Fibroblast of lung (primary cell): ENCODE results near the gene WNT3A.

Experiments used
- EZH2 ChIP-seq: IDR thresholded peaks from 2 replicates; pipeline ENCODE4 v1.5.1; 2012; ENCODE audit warnings: low read length, control low read depth, mild to moderate bottlenecking; ENCODE audit errors: missing control alignments
- TF ChIP-seq, protein P1 (sequence below), 2 donors: IDR thresholded peaks in 1 of 2; conservative IDR thresholded peaks in 1 of 2; 1 replicate in 1 of 2; 2 replicates in 1 of 2; pipeline ENCODE4 v1.5.1; 2011 to 2012; ENCODE audit warnings: low read length in 2 of 2, control low read depth in 1 of 2, inconsistent platforms in 1 of 2, low read depth in 1 of 2, mild to moderate bottlenecking in 1 of 2

DNA sequence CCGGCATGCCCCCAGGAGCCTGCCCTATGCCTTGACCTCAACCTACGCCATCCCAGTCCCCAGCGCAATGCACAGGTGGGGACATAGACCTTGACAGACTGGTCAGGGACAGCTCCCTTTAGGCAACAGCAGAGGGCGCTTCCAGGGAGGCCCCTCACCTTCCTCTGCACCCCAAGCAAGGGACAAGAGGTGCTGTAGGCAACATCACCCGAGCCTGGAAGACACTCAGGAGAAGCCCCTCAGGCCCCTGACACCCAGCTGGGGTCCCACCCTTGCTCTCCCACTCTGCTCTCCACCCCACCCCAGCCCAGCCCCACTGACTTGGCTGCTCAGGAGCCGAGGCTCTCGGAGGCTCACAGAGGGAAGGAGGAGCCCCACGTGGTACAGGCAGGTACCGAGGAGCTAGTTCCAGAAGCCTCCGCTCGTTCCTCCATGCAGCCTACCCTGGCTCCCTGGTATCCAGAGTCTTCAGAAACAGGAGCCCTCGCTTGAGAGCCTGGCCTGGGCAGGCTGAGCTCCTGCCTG, 2.4 kb upstream of the WNT3A start:
- TF ChIP-seq, protein P1, sequence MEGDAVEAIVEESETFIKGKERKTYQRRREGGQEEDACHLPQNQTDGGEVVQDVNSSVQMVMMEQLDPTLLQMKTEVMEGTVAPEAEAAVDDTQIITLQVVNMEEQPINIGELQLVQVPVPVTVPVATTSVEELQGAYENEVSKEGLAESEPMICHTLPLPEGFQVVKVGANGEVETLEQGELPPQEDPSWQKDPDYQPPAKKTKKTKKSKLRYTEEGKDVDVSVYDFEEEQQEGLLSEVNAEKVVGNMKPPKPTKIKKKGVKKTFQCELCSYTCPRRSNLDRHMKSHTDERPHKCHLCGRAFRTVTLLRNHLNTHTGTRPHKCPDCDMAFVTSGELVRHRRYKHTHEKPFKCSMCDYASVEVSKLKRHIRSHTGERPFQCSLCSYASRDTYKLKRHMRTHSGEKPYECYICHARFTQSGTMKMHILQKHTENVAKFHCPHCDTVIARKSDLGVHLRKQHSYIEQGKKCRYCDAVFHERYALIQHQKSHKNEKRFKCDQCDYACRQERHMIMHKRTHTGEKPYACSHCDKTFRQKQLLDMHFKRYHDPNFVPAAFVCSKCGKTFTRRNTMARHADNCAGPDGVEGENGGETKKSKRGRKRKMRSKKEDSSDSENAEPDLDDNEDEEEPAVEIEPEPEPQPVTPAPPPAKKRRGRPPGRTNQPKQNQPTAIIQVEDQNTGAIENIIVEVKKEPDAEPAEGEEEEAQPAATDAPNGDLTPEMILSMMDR (conservative IDR thresholded peaks at IDR 0.05 in 1 of 2, IDR thresholded peaks at IDR 0.05 in 1 of 2; ENCODE audit: low read depth in 1 of 2, low read length in 2 of 2), result peak; percentile 16 to 25
- no peak for TF ChIP-seq EZH2
